Measurements from ENCODE around the gene ZNF709.
"Not testable (repeated sequence)": the region's sequence is repeated elsewhere in the genome, so short reads cannot be mapped to it uniquely, and the experiment has no call there.

Gene ZNF709

GRCh38 chr19:12484371-12485051 is at the start of gene ZNF709:
ZNF709 (minus strand) TSS chr19:12484816; CDS start chr19:12484657, 159 bp downstream.
- DNase-seq, result peak; percentile 92

- no peak for DNase-seq
These were observed 42.6 kb upstream of the ZNF709 start for GRCh38 chr19:12527034-12527836.

- DNase-seq, result no peak
These were observed 41.9 kb upstream of the ZNF709 start for GRCh38 chr19:12526542-12526941.

- DNase-seq, result no peak
These were observed 37.4 kb upstream of the ZNF709 start for GRCh38 chr19:12521996-12522395.

- no peak for DNase-seq
These were observed 29.0 kb upstream of the ZNF709 start for GRCh38 chr19:12513531-12514061.

GRCh38 chr19:12497032-12497431 is 12.4 kb upstream of the ZNF709 start:
- no peak for DNase-seq

- DNase-seq, result no peak
These were observed 11.9 kb upstream of the ZNF709 start for GRCh38 chr19:12496480-12496879.

- DNase-seq, result peak; percentile 94
These were observed 10.6 kb upstream of the ZNF709 start for GRCh38 chr19:12495002-12495802.

- no peak for DNase-seq
These were observed 9.7 kb upstream of the ZNF709 start for GRCh38 chr19:12494260-12494860.

GRCh38 chr19:12486265-12486783 is 1.7 kb upstream of the ZNF709 start:
- DNase-seq, result not testable (repeated sequence)

GRCh38 chr19:12485571-12485970 is 955 bp upstream of the ZNF709 start:
- DNase-seq, result no peak

GRCh38 chr19:12485052-12485416 is 418 bp upstream of the ZNF709 start:
- no peak for DNase-seq

- DNase-seq, result no peak
These were observed 625 bp downstream of the ZNF709 start for GRCh38 chr19:12484011-12484370.

GRCh38 chr19:12482509-12482886 is 2.1 kb downstream of the ZNF709 start:
- no peak for DNase-seq

GRCh38 chr19:12481781-12482508 is 2.7 kb downstream of the ZNF709 start:
- DNase-seq, result no peak

- no peak for DNase-seq
These were observed 6.2 kb downstream of the ZNF709 start for GRCh38 chr19:12478234-12478941.

GRCh38 chr19:12467651-12468050 is 17.0 kb downstream of the ZNF709 start:
- DNase-seq, result not testable (repeated sequence)

GRCh38 chr19:12465211-12465610 is 19.4 kb downstream of the ZNF709 start:
- no peak for DNase-seq

GRCh38 chr19:12464769-12465168 is 19.8 kb downstream of the ZNF709 start:
- no peak for DNase-seq

GRCh38 chr19:12464139-12464538 is 20.5 kb downstream of the ZNF709 start:
- not testable (repeated sequence) for DNase-seq

- DNase-seq, result no peak
These were observed 31.1 kb downstream of the ZNF709 start for GRCh38 chr19:12453495-12453894.

Measured in CD4-positive, alpha-beta T cell treated with Interleukin-21 for 1 hour (primary cell).